ENCODE results near the gene LBHD2.

Gene LBHD2

GRCh38 chr14:103070263-103070885 is 13.6 kb upstream of the LBHD2 start:
- no peak for DNase-seq

GRCh38 chr14:103070971-103071542 is 13.0 kb upstream of the LBHD2 start:
- DNase-seq: no peak

GRCh38 chr14:103071544-103072251 is 12.3 kb upstream of the LBHD2 start:
- DNase-seq: no peak

- DNase-seq: no peak
These were observed 11.2 kb upstream of the LBHD2 start for GRCh38 chr14:103072595-103073366.

- no peak for DNase-seq
These were observed 10.6 kb upstream of the LBHD2 start for GRCh38 chr14:103073367-103073875.

- DNase-seq: no peak
These were observed 9.9 kb upstream of the LBHD2 start for GRCh38 chr14:103073876-103074728.

GRCh38 chr14:103074729-103075367 is 9.2 kb upstream of the LBHD2 start:
- no peak for DNase-seq

- peak; percentile 83 for DNase-seq
These were observed 5.6 kb upstream of the LBHD2 start for GRCh38 chr14:103078420-103078749.

- no peak for DNase-seq
These were observed 5.0 kb upstream of the LBHD2 start for GRCh38 chr14:103078860-103079587.

- DNase-seq: no peak
These were observed 2.1 kb upstream of the LBHD2 start for GRCh38 chr14:103081951-103082350.

GRCh38 chr14:103085106-103086091 is 1.4 kb downstream of the LBHD2 start:
- DNase-seq: no peak

GRCh38 chr14:103086771-103087342 is 2.8 kb downstream of the LBHD2 start:
- DNase-seq: no peak

GRCh38 chr14:103087343-103087835 is 3.4 kb downstream of the LBHD2 start:
- DNase-seq: no peak

GRCh38 chr14:103088921-103089320 is 4.9 kb downstream of the LBHD2 start:
- no peak for DNase-seq

- DNase-seq: no peak
These were observed 5.7 kb downstream of the LBHD2 start for GRCh38 chr14:103089386-103090335.

GRCh38 chr14:103090481-103091020 is 6.5 kb downstream of the LBHD2 start:
- DNase-seq: no peak

- peak; percentile 83 for DNase-seq
These were observed 7.3 kb downstream of the LBHD2 start for GRCh38 chr14:103091041-103091882.

Measured in CD4-positive, alpha-beta T cell treated with Interleukin-6 for 4 hours (primary cell).